IMR-90 (cell line): ENCODE measurements around the gene IFRD1. TPM values are rescaled to one million over a fixed set of nuclear protein-coding genes. Genes with fewer than 3 reads are reported as not detected.

ENCODE experiments used
- ATAC-seq: fragments of 200-7000 bp; cut with Tn5 transposase; 2 replicates; pipeline ENCODE4 v1.9.1; 2020; ENCODE audit warnings: low read depth, mild to moderate bottlenecking, moderate library complexity
- BruUV-seq: library from RNA; stranded (reverse); fragments of 400-500 nt; replicated peaks from 2 replicates; lab custom pipeline; 2021; lab: Mats Ljungman, UMichigan
- CTCF ChIA-PET: fragments of 300-600 bp; formaldehyde crosslinking; extraction: SDS; loops from one replicate; lab custom pipeline; 2021; ENCODE audit warnings: antibody characterized with exemption; lab: Yijun Ruan, JAX
- POLR2A ChIA-PET: fragments of 300-600 bp; sonication (Branson Sonifier 250); formaldehyde crosslinking; loops from one replicate; lab custom pipeline; 2022; ENCODE audit warnings: antibody characterized with exemption; ENCODE audit not compliant: unreplicated experiment; lab: Charles Lee
- DNase-seq: peaks from one replicate; pipeline ENCODE4 v3.0.0; 2013
- H2AFZ ChIP-seq: replicated peaks from 2 replicates; pipeline ENCODE3; 2013; ENCODE audit warnings: low read length, mild to moderate bottlenecking; ENCODE audit not compliant: poor library complexity
- H2AK5ac ChIP-seq: 2 replicates; pipeline ENCODE4 v1.6.1; 2013; ENCODE audit warnings: low read depth, low read length, inconsistent platforms
- H2AK9ac ChIP-seq: replicated peaks from 2 replicates; pipeline ENCODE3; 2013; ENCODE audit warnings: mild to moderate bottlenecking, low read depth, low read length, moderate library complexity; ENCODE audit not compliant: poor library complexity
- H2BK120ac ChIP-seq: 2 replicates; pipeline ENCODE4 v1.6.1; 2013; ENCODE audit warnings: low read depth, low read length, inconsistent platforms
- H2BK15ac ChIP-seq: 3 replicates; pipeline ENCODE4 v1.6.1; 2013; ENCODE audit warnings: low read depth, low read length, inconsistent platforms
- H2BK20ac ChIP-seq: 2 replicates; pipeline ENCODE4 v1.6.1; 2013; ENCODE audit warnings: low read depth, mild to moderate bottlenecking, inconsistent platforms, low read length, moderate library complexity
- H2BK5ac ChIP-seq: 2 replicates; pipeline ENCODE4 v1.6.1; 2013; ENCODE audit warnings: mild to moderate bottlenecking, low read depth, low read length, inconsistent platforms; ENCODE audit not compliant: poor library complexity, severe bottlenecking
- H3K14ac ChIP-seq: replicated peaks from 2 replicates; pipeline ENCODE4 v1.6.1; 2013; ENCODE audit warnings: low read depth, low read length, inconsistent platforms
- H3K18ac ChIP-seq: 2 replicates; pipeline ENCODE4 v1.6.1; 2013; ENCODE audit warnings: low read depth, low read length, control low read depth
- H3K23ac ChIP-seq: 2 replicates; pipeline ENCODE4 v1.6.1; 2013; ENCODE audit warnings: low read depth, low read length, inconsistent platforms
- H3K27ac ChIP-seq: 2 replicates; pipeline ENCODE4 v1.5.1; 2013; ENCODE audit warnings: mild to moderate bottlenecking, control low read depth, low read length; ENCODE audit not compliant: insufficient read depth
- H3K27me3 ChIP-seq: 2 replicates; pipeline ENCODE4 v1.6.1; 2013; ENCODE audit warnings: low read length; ENCODE audit not compliant: control insufficient read depth, insufficient read depth
- H3K36me3 ChIP-seq: 2 replicates; pipeline ENCODE4 v1.6.1; 2013; ENCODE audit warnings: low read length, mixed read lengths; ENCODE audit not compliant: control insufficient read depth, insufficient read depth
- H3K4ac ChIP-seq: 2 replicates; pipeline ENCODE4 v1.6.1; 2013; ENCODE audit warnings: low read depth, low read length, inconsistent platforms
- H3K4me1 ChIP-seq: 2 replicates; pipeline ENCODE4 v1.6.1; 2013; ENCODE audit warnings: low read length, mixed read lengths; ENCODE audit not compliant: control insufficient read depth, insufficient read depth
- H3K4me2 ChIP-seq: 2 replicates; pipeline ENCODE4 v1.6.1; 2013; ENCODE audit warnings: low read depth, mild to moderate bottlenecking, control low read depth, low read length, moderate library complexity
- H3K4me3 ChIP-seq: 2 replicates; pipeline ENCODE4 v1.5.1; 2013; ENCODE audit warnings: low read depth, mild to moderate bottlenecking, control low read depth, low read length, moderate library complexity; ENCODE audit not compliant: insufficient read depth
- H3K56ac ChIP-seq: 2 replicates; pipeline ENCODE4 v1.6.1; 2013; ENCODE audit warnings: low read length, inconsistent platforms; ENCODE audit not compliant: insufficient read depth; ENCODE audit errors: extremely low read depth
- H3K79me1 ChIP-seq, 2 experiments: 2 replicates each; pipeline ENCODE4 v1.6.1; 2013; ENCODE audit warnings: low read length in 2 of 2, inconsistent platforms in 1 of 2, low read depth in 1 of 2
- H3K9ac ChIP-seq: 2 replicates; pipeline ENCODE4 v1.6.1; 2013; ENCODE audit warnings: low read depth, low read length, control low read depth
- H3K9me1 ChIP-seq: 2 replicates; pipeline ENCODE4 v1.6.1; 2013; ENCODE audit warnings: low read length, inconsistent platforms; ENCODE audit not compliant: insufficient read depth
- H3K9me3 ChIP-seq: 2 replicates; pipeline ENCODE4 v1.6.1; 2013; ENCODE audit warnings: low read length; ENCODE audit not compliant: control insufficient read depth, insufficient read depth
- H4K20me1 ChIP-seq: 2 replicates; pipeline ENCODE4 v1.6.1; 2013; ENCODE audit warnings: low read length, inconsistent platforms; ENCODE audit not compliant: insufficient read depth
- H4K5ac ChIP-seq: 2 replicates; pipeline ENCODE4 v1.6.1; 2013; ENCODE audit warnings: mild to moderate bottlenecking, low read depth, low read length, control low read depth
- H4K8ac ChIP-seq, 2 experiments: 2 replicates each; pipeline ENCODE4 v1.6.1; 2013; ENCODE audit warnings: low read depth in 2 of 2, low read length in 2 of 2, control low read depth in 1 of 2, inconsistent platforms in 1 of 2
- H4K91ac ChIP-seq: 2 replicates; pipeline ENCODE4 v1.6.1; 2013; ENCODE audit warnings: low read depth, low read length, inconsistent platforms; ENCODE audit not compliant: insufficient read depth
- BHLHE40 ChIP-seq: fragments of 150-350 bp; IDR thresholded peaks from 2 replicates; pipeline ENCODE4 v1.6.1; 2016; ENCODE audit warnings: mild to moderate bottlenecking, low read depth, low read length
- CEBPB ChIP-seq: IDR thresholded peaks from 2 replicates; pipeline ENCODE4 v1.6.1; 2012; ENCODE audit warnings: low read depth, low read length, improper control_type of control experiment
- CTCF ChIP-seq: conservative IDR thresholded peaks from 2 replicates; pipeline ENCODE4 v1.5.1; 2012; ENCODE audit warnings: mild to moderate bottlenecking, low read depth, low read length, improper control_type of control experiment
- FOS ChIP-seq: fragments of 150-350 bp; IDR thresholded peaks from 2 replicates; pipeline ENCODE4 v1.6.1; 2016; ENCODE audit warnings: low read depth, low read length
- NFE2L2 ChIP-seq: fragments of 150-350 bp; IDR thresholded peaks from 2 replicates; pipeline ENCODE4 v1.6.1; 2016; ENCODE audit warnings: low read depth, mild to moderate bottlenecking, low read length
- POLR2A ChIP-seq: IDR thresholded peaks from 2 replicates; pipeline ENCODE4 v1.6.1; 2012; ENCODE audit warnings: mild to moderate bottlenecking, low read depth, low read length
- RCOR1 ChIP-seq: IDR thresholded peaks from 2 replicates; pipeline ENCODE4 v1.6.1; 2012; ENCODE audit warnings: mild to moderate bottlenecking, low read length, improper control_type of control experiment; ENCODE audit not compliant: insufficient replicate concordance
- SMC3 ChIP-seq: fragments of 150-350 bp; IDR thresholded peaks from 2 replicates; pipeline ENCODE4 v1.6.1; 2016; ENCODE audit warnings: low read depth, mild to moderate bottlenecking, antibody characterized with exemption, low read length, moderate library complexity
- WGBS, 2 experiments: methylation state at CpG; one replicate each; pipeline versions ENCODE4 v1.1.5 to v1.1.7; 2013; ENCODE audit warnings: missing lambda C conversion rate in 2 of 2; ENCODE audit not compliant: insufficient read length in 1 of 2; ENCODE audit errors: extremely low coverage in 2 of 2; 5-methylcytosine and 5-hydroxymethylcytosine counted together
- dilution Hi-C: fragments of 300-500 bp; cut with HindIII; formaldehyde crosslinking; loops from one replicate; pipeline ENCODE4 v1.14.3; 2018; ENCODE audit warnings: low sequenced_read_pairs; ENCODE audit not compliant: unreplicated experiment
- in situ Hi-C: fragments of 300-500 bp; cut with MboI; formaldehyde crosslinking; loops from 3 replicates; pipeline ENCODE4 v1.14.3; 2019; ENCODE audit warnings: low sequenced_read_pairs, inconsistent platforms, mixed read lengths
- intact Hi-C: fragments of 100-400 bp; cut with micrococcal nuclease; formaldehyde crosslinking; loops from 2 replicates; pipeline ENCODE4 v1.10.0; 2022
- polyA plus RNA-seq, 3 experiments: library from polyadenylated mRNA; depleted of rRNA; stranded (reverse); fragments of >200 nt; gene quantifications; 2 replicates each; pipeline ENCODE4 v1.2.3, GENCODE V29; 2012; ENCODE audit warnings: low replicate concordance in 1 of 3
- total RNA-seq: library from RNA; depleted of rRNA; stranded (reverse); fragments of >200 nt; gene quantifications from 2 replicates; pipeline ENCODE4 v1.2.3, GENCODE V29; 2012

IFRD1 gene
- total and polyA plus RNA-seq, 2 of the 4 experiments (the other 2 are of a cell fraction) = 18.3 to 25.3 TPM

GRCh38 chr7:112510001-112510742 is 59.9 kb downstream of the IFRD1 start:
- Histone ChIP-seq H4K8ac (peak overlapping the region in 1 of 2 experiments; percentile 30; a peak in 1 of 4 replicates), H3K9me1 (peaks cover 18% of the 10 kb centered on the region), H3K36me3 (no peaks in the 10 kb centered on the region), H3K4me1 (peaks cover 8% of the 10 kb centered on the region), H3K23ac (no peak overlapping the region), H3K9me3 (no peaks in the 10 kb centered on the region), H2BK20ac (peak overlapping the region; percentile 39; the same call in 1 of the 2 replicates), H3K14ac (peak overlapping the region; percentile 43; the same call in 1 of the 2 replicates), H2AK5ac (peak overlapping the region; percentile 63; the same call in 1 of the 2 replicates), H3K4me2 (peak overlapping the region; percentile 86), H3K27ac (no peak overlapping the region), H3K9ac (no peak overlapping the region), H2BK15ac (no peak overlapping the region; the same call in 2 of the 3 replicates), H3K18ac (no peak overlapping the region), H2BK5ac (no peak overlapping the region), H3K56ac (no peak overlapping the region), H3K4ac (peak overlapping the region; percentile 15; the same call in 1 of the 2 replicates), H4K20me1 (peaks cover 3% of the 10 kb centered on the region; the same call in 1 of the 2 replicates), H4K91ac (peak overlapping the region; percentile 19; the same call in 1 of the 2 replicates), H3K4me3 (no peak overlapping the region), H2BK120ac (peak overlapping the region; percentile 31; the same call in 1 of the 2 replicates), H3K27me3 (peaks cover 10% of the 10 kb centered on the region), H2AFZ (peak overlapping the region; percentile 88), H4K5ac (no peak overlapping the region), H2AK9ac (peak overlapping the region; percentile 75), H3K79me1 (no peaks in the 10 kb centered on the region)
- ChIA-PET POLR2A (no interaction called here), CTCF (interaction anchor here (0.5 kb wide), 1 partner anchor 12 kb away, joined by 4 read pairs; no protein-coding TSS in a partner anchor)
- BruUV-seq = no TSS peak
- 0 out of 2 replicates have a peak, but pooled peaks have one; percentile 25 for TF ChIP-seq BHLHE40
- no peak for TF ChIP-seq RCOR1
- TF ChIP-seq SMC3 = no peak
- TF ChIP-seq NFE2L2 = no peak
- peak; percentile 21 for TF ChIP-seq FOS
- TF ChIP-seq POLR2A = no peak
- peak; percentile 88 for TF ChIP-seq CEBPB
- TF ChIP-seq CTCF = no peak
- no CpG with 5 or more reads among the region's 5 CpGs for WGBS, 2 experiments
- in situ Hi-C loops (no loop called here), dilution Hi-C loops (no loop called here), intact Hi-C loops (no loop called here)
- peak; percentile 83 for ATAC-seq
- peak; percentile 80 for DNase-seq
